ENCODE measurements around the gene SLC6A6. TPM values are rescaled to one million over a fixed set of nuclear protein-coding genes. Genes with fewer than 3 reads are reported as not detected.

The SLC6A6 gene
- total and polyA plus RNA-seq, 10 of the 15 experiments (the other 5 are each of a cell fraction or from before 2014, with no cell fraction given) = 5.6 to 47.0 (median 20.2) TPM

DNA sequence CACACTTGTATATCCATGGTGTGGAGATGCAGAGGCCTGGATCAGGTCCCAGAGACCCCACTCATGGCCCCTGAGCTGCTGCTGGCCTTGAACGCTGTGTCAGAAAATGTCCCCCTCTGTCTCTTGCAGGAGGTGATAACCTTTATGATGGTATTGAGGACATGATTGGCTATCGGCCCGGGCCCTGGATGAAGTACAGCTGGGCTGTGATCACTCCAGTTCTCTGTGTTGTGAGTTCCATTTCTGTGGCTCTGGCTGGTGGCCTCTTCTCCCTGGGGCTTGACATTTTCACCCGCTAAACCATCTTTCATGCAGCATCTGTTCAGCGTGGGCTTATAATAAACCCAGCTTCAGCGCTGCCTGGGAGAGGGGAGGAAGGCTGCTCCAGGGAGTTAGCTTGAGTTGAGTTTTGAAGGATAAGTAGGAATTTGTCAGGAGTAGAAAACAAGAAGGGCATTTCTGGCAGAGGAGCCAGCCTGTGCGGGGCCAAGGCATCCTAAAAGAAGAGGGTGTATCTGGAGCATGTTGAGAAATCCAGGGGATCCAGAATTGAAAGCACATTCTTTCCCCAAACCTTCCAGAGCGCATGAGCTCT lies 76.6 kb downstream of the SLC6A6 start:
- ATAC-seq = no peak

DNA sequence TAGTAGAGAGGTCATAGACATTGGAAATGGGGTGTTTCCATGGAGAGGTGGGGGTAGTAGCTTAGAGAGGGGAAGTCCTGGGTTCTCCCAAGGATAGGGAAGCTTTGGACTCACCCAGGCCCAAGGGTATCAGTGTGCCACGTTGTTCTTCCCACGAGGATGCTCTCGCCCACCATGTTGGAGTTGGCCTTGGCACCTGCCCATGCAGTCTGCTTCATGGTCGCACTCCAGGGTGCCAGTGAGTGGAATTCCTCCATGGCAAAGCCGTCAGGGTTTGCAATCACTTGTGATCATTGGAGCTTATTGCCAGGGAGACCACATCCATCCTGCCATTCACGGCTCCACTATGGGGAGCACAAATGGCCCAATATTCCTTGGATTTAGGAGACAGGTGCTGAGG lies 77.2 kb downstream of the SLC6A6 start:
- Histone ChIP-seq H3K4me3 (no peak overlapping the region), H3K4me2 (ENCODE audit: control insufficient read depth, insufficient read depth) (no peak overlapping the region), H2AFZ (ENCODE audit: control insufficient read depth, low read depth, low read length) (no peak overlapping the region), H3K27me3 (replicated peaks in 1 of 2; ENCODE audit: control insufficient read depth in 2 of 2, insufficient read depth in 2 of 2, low read length in 1 of 2) (no peaks in the 10 kb centered on the region), H4K20me1 (ENCODE audit: control insufficient read depth, insufficient read depth) (no peaks in the 10 kb centered on the region), H3K4me1 (ENCODE audit: control insufficient read depth, insufficient read depth, low read length) (no peaks in the 10 kb centered on the region), H3K36me3 (ENCODE audit: control insufficient read depth in 2 of 2, insufficient read depth in 2 of 2, low read length in 1 of 2) (peaks cover 6 to 16% of the 10 kb centered on the region in 2 experiments), H3K9ac (ENCODE audit: control insufficient read depth, insufficient read depth, low read length) (no peak overlapping the region), H3K9me3 (replicated peaks; ENCODE audit: control insufficient read depth, insufficient read depth, low read length) (no peaks in the 10 kb centered on the region), H3K27ac (ENCODE audit: control insufficient read depth, insufficient read depth) (no peak overlapping the region), H3K79me2 (ENCODE audit: control insufficient read depth, insufficient read depth, low read length) (no peaks in the 10 kb centered on the region)
- WGBS (ENCODE audit: insufficient coverage, insufficient replicate concordance, low lambda C conversion rate, missing lambda C conversion rate) = 83% methylated on average over 6 of the region's 6 CpGs
- no peak for FAIRE-seq
- ChIA-PET POLR2A (no interaction called here), CTCF (no interaction called here), RAD21 (ENCODE audit: unreplicated experiment) (no interaction called here), SMC1A (ENCODE audit: uncharacterized antibody, unreplicated experiment) (interaction anchor here (1.9 kb wide), 1 partner anchor 12 kb away, joined by 4 read pairs; no protein-coding TSS in a partner anchor)
- no peak for ATAC-seq
- in situ Hi-C loops (cut with MboI) = loop anchor here (5.0 kb wide), 1 partner anchor 277 kb away; no protein-coding TSS in a partner anchor
- intact Hi-C loops (cut with micrococcal nuclease; ENCODE audit: unreplicated experiment) = no loop called here
- DNase-seq (ENCODE audit: low read depth, low spot score) = no peak
- BruUV-seq (replicated peaks) = no TSS peak
- TF ChIP-seq TARDBP (IDR thresholded peaks at IDR 0.05; ENCODE audit: borderline replicate concordance) (no peak), HDAC2 (IDR thresholded peaks at IDR 0.05) (no peak), YBX1 (IDR thresholded peaks at IDR 0.05) (no peak), FOS (IDR thresholded peaks at IDR 0.05; ENCODE audit: borderline replicate concordance, extremely low read depth, insufficient read length) (no peak), HDAC6 (IDR thresholded peaks at IDR 0.05; ENCODE audit: unreplicated experiment) (no peak), ZNF24 (IDR thresholded peaks at IDR 0.05) (no peak), EGR1 (IDR thresholded peaks at IDR 0.05; ENCODE audit: borderline replicate concordance in 1 of 2, low read depth in 2 of 2, low read length in 2 of 2) (no peak), ASH2L (IDR thresholded peaks at IDR 0.05; ENCODE audit: borderline replicate concordance, low read depth) (no peak), ZSCAN29 (IDR thresholded peaks at IDR 0.05) (no peak), POLR2A (IDR thresholded peaks at IDR 0.05; ENCODE audit: low read depth, low read length) (no peak), TBL1XR1 (IDR thresholded peaks at IDR 0.05; ENCODE audit: low read depth, low read length) (no peak), ZNF207 (IDR thresholded peaks at IDR 0.05; ENCODE audit: borderline replicate concordance) (no peak)
- TF ChIP-seq, protein P1, sequence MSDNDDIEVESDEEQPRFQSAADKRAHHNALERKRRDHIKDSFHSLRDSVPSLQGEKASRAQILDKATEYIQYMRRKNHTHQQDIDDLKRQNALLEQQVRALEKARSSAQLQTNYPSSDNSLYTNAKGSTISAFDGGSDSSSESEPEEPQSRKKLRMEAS (IDR thresholded peaks at IDR 0.05; ENCODE audit: low read depth, low read length) = no peak
- TF ChIP-seq, protein P2, sequence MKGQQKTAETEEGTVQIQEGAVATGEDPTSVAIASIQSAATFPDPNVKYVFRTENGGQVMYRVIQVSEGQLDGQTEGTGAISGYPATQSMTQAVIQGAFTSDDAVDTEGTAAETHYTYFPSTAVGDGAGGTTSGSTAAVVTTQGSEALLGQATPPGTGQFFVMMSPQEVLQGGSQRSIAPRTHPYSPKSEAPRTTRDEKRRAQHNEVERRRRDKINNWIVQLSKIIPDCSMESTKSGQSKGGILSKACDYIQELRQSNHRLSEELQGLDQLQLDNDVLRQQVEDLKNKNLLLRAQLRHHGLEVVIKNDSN (IDR thresholded peaks at IDR 0.05; ENCODE audit: borderline replicate concordance, extremely low read length, insufficient read depth, low read depth, low read length) = no peak

More for the DNA sequence above, 76.6 kb downstream of the SLC6A6 start:
- H3K9ac ChIP-seq (ENCODE audit: control insufficient read depth, insufficient read depth, low read length) = no peak overlapping the region
- H3K4me2 ChIP-seq (ENCODE audit: control insufficient read depth, insufficient read depth) = no peak overlapping the region
- BruUV-seq (replicated peaks) = no TSS peak
- no peaks in the 10 kb centered on the region for H4K20me1 ChIP-seq (ENCODE audit: control insufficient read depth, insufficient read depth)
- intact Hi-C loops (cut with micrococcal nuclease; ENCODE audit: unreplicated experiment) = no loop called here
- FAIRE-seq = no peak
- no peaks in the 10 kb centered on the region for H3K4me1 ChIP-seq (ENCODE audit: control insufficient read depth, insufficient read depth, low read length)
- no peak overlapping the region for H3K4me3 ChIP-seq
- no peaks in the 10 kb centered on the region for H3K9me3 ChIP-seq (replicated peaks; ENCODE audit: control insufficient read depth, insufficient read depth, low read length)
- over 99% methylated on average over 8 of the region's 8 CpGs for WGBS (ENCODE audit: insufficient coverage, insufficient replicate concordance, low lambda C conversion rate, missing lambda C conversion rate)
- CTCF ChIA-PET = no interaction called here
- in situ Hi-C loops (cut with MboI) = loop anchor here (5.0 kb wide), 1 partner anchor 277 kb away; no protein-coding TSS in a partner anchor
- TF ChIP-seq, protein P3, sequence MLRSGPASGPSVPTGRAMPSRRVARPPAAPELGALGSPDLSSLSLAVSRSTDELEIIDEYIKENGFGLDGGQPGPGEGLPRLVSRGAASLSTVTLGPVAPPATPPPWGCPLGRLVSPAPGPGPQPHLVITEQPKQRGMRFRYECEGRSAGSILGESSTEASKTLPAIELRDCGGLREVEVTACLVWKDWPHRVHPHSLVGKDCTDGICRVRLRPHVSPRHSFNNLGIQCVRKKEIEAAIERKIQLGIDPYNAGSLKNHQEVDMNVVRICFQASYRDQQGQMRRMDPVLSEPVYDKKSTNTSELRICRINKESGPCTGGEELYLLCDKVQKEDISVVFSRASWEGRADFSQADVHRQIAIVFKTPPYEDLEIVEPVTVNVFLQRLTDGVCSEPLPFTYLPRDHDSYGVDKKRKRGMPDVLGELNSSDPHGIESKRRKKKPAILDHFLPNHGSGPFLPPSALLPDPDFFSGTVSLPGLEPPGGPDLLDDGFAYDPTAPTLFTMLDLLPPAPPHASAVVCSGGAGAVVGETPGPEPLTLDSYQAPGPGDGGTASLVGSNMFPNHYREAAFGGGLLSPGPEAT (IDR thresholded peaks at IDR 0.05; ENCODE audit: low read depth) = no peak
- TF ChIP-seq SREBF2 (IDR thresholded peaks at IDR 0.05; ENCODE audit: low read length) = no peak
- DNase-seq (ENCODE audit: low read depth, low spot score) = no peak
- SMC1A ChIA-PET (ENCODE audit: uncharacterized antibody, unreplicated experiment) = interaction anchor here (1.9 kb wide), 1 partner anchor 12 kb away, joined by 4 read pairs; no protein-coding TSS in a partner anchor
- peaks cover 4 to 16% of the 10 kb centered on the region in 2 experiments for H3K36me3 ChIP-seq (ENCODE audit: control insufficient read depth in 2 of 2, insufficient read depth in 2 of 2, low read length in 1 of 2)
- RAD21 ChIA-PET (ENCODE audit: unreplicated experiment) = no interaction called here
- POLR2A ChIA-PET = no interaction called here
- no peaks in the 10 kb centered on the region for H3K27me3 ChIP-seq (replicated peaks in 1 of 2; ENCODE audit: control insufficient read depth in 2 of 2, insufficient read depth in 2 of 2, low read length in 1 of 2)
- no peak overlapping the region for H2AFZ ChIP-seq (ENCODE audit: control insufficient read depth, low read depth, low read length)
- H3K79me2 ChIP-seq (ENCODE audit: control insufficient read depth, insufficient read depth, low read length) = no peaks in the 10 kb centered on the region
- no peak overlapping the region for H3K27ac ChIP-seq (ENCODE audit: control insufficient read depth, insufficient read depth)

Data from GM12878 (cell line).